Body of pancreas (tissue), 4 donors: ENCODE data around the gene NSFL1C. TPM values are rescaled to one million over a fixed set of nuclear protein-coding genes. Genes with fewer than 3 reads are reported as not detected.

Experiments used
- ATAC-seq: fragments of 150-250 bp; one replicate; pipeline ENCODE4 v1.9.1; 2016
- DNase-seq, 4 donors: peaks; one replicate each; pipeline ENCODE4 v3.0.0-alpha.2; 2019
- H3K27ac ChIP-seq, 4 donors: fragments of 200-600 bp; sonication (generic); 1 replicate in 3 of 4; 2 replicates in 1 of 4; pipeline versions ENCODE4 v1.5.1 to v1.6.1; 2016 to 2019; ENCODE audit warnings: mild to moderate bottlenecking in 1 of 4, mixed read lengths in 1 of 4, moderate library complexity in 1 of 4
- H3K27me3 ChIP-seq, 2 donors: fragments of 200-600 bp; sonication (generic); one replicate each; pipeline ENCODE4 v1.6.0; 2016; ENCODE audit warnings: mild to moderate bottlenecking in 1 of 2
- H3K36me3 ChIP-seq, 2 donors: fragments of 200-600 bp; sonication (generic); replicated peaks in 1 of 2; 2 replicates each; pipeline ENCODE4 v1.5.1; 2016; ENCODE audit warnings: low read depth in 2 of 2; ENCODE audit not compliant: insufficient read depth in 1 of 2
- H3K4me1 ChIP-seq: fragments of 200-600 bp; sonication (generic); one replicate; pipeline ENCODE4 v1.6.0; 2016
- H3K4me3 ChIP-seq, 2 donors: fragments of 200-600 bp; sonication (generic); 1 replicate in 1 of 2; 2 replicates in 1 of 2; pipeline ENCODE4 v1.5.1; 2016 to 2019
- H3K9me3 ChIP-seq, 3 donors: fragments of 200-600 bp; sonication (generic); 1 replicate in 2 of 3; 2 replicates in 1 of 3; pipeline ENCODE4 v1.5.1; 2016
- CTCF ChIP-seq, 7 experiments: fragments of 450-650 bp in 4 of 7; fragments of 200-600 bp in 3 of 7; sonication (generic) in 3 of 7; IDR thresholded peaks; one replicate each; pipeline ENCODE4 v1.5.1; 2016 to 2019; ENCODE audit warnings: antibody characterized with exemption in 7 of 7
- POLR2A ChIP-seq, 3 donors: fragments of 450-650 bp; IDR thresholded peaks; one replicate each; pipeline ENCODE4 v1.6.1; 2016; ENCODE audit warnings: antibody characterized with exemption in 3 of 3, mild to moderate bottlenecking in 2 of 3
- WGBS, 2 donors: methylation state at CpG; one replicate each; pipeline ENCODE4 v1.1.5; 2017; 5-methylcytosine and 5-hydroxymethylcytosine counted together
- intact Hi-C: fragments of 100-400 bp; cut with DNase I; formaldehyde crosslinking; loops from one replicate; pipeline ENCODE4 v1.15.1; 2023
- total RNA-seq, 2 donors: library from RNA; depleted of rRNA; stranded (reverse); fragments of >200 nt; gene quantifications; one replicate each; pipeline ENCODE4 v1.1.0, GENCODE V29; 2016

NSFL1C gene
- total RNA-seq, 2 donors from 2014 or later = 23.1 to 33.7 TPM

- DNase-seq (no peak), ATAC-seq (no peak)
- TF ChIP-seq CTCF (IDR thresholded peaks at IDR 0.05) = no peak
- no peak for TF ChIP-seq POLR2A (IDR thresholded peaks at IDR 0.05)
- WGBS, 2 donors = 46 to 48% methylated on average over 1 of the region's 1 CpG
- no peak overlapping the region for H3K27ac ChIP-seq
- H3K4me3 ChIP-seq = no peak overlapping the region
- H3K27me3 ChIP-seq = no peaks in the 10 kb centered on the region
- intact Hi-C loops = loop anchor here (10.0 kb wide), 1 partner anchor 69 kb away; the partner anchor contains the start of gene NSFL1C
- H3K4me1 ChIP-seq = peaks cover 17% of the 10 kb centered on the region
- no peaks in the 10 kb centered on the region for H3K36me3 ChIP-seq
- no peaks in the 10 kb centered on the region for H3K9me3 ChIP-seq
Measured at GRCh38 chr20:1396264-1396663, 70.4 kb downstream of the NSFL1C start.

GRCh38 chr20:1394686-1395085 is 72.0 kb downstream of the NSFL1C start:
- TF ChIP-seq POLR2A (IDR thresholded peaks at IDR 0.05) (no peak), CTCF (IDR thresholded peaks at IDR 0.05) (no peak)
- no peak for DNase-seq
- Histone ChIP-seq H3K9me3 (no peaks in the 10 kb centered on the region), H3K36me3 (no peaks in the 10 kb centered on the region), H3K4me1 (peaks cover 31% of the 10 kb centered on the region), H3K27me3 (no peaks in the 10 kb centered on the region), H3K4me3 (no peak overlapping the region), H3K27ac (no peak overlapping the region)
- WGBS, 2 donors = 58 to 66% methylated on average over 2 of the region's 2 CpGs
- ATAC-seq = no peak
- intact Hi-C loops = loop anchor here (10.0 kb wide), 1 partner anchor 70 kb away; the partner anchor contains the start of gene NSFL1C

GRCh38 chr20:1393507-1393882 is 73.2 kb downstream of the NSFL1C start:
- Histone ChIP-seq H3K36me3 (no peaks in the 10 kb centered on the region), H3K9me3 (no peaks in the 10 kb centered on the region), H3K4me3 (peak overlapping the region; percentile 35 to 73), H3K4me1 (peaks cover 40% of the 10 kb centered on the region), H3K27me3 (no peaks in the 10 kb centered on the region), H3K27ac (peak overlapping the region; percentile 53 to 82 (median 72))
- ATAC-seq (no peak), DNase-seq (no peak)
- 45 to 63% methylated on average over 7 of the region's 7 CpGs for WGBS, 2 donors
- intact Hi-C loops = loop anchor here (10.0 kb wide), 1 partner anchor 71 kb away; the partner anchor contains the start of gene NSFL1C
- TF ChIP-seq CTCF (IDR thresholded peaks at IDR 0.05) (no peak), POLR2A (IDR thresholded peaks at IDR 0.05) (no peak)

GRCh38 chr20:1392693-1393506 is 73.7 kb downstream of the NSFL1C start, which contains the start of gene FKBP1A:
Gene FKBP1A (minus strand): TSS chr20:1393054. CDS start chr20:1392998, 56 bp downstream.
- ATAC-seq (peak; percentile 97), DNase-seq (peak; percentile 92 to 96 (median 95))
- peak; percentile 69 to 89 (median 74) for TF ChIP-seq POLR2A (IDR thresholded peaks at IDR 0.05)
- TF ChIP-seq CTCF (IDR thresholded peaks at IDR 0.05) = peak in 4 of 7 experiments; percentile 16 to 46 (median 30)
- no peaks in the 10 kb centered on the region for H3K27me3 ChIP-seq
- H3K9me3 ChIP-seq = no peaks in the 10 kb centered on the region
- intact Hi-C loops = loop anchor here (10.0 kb wide), 1 partner anchor 72 kb away; the partner anchor contains the start of gene NSFL1C
- peaks cover 41% of the 10 kb centered on the region for H3K4me1 ChIP-seq
- H3K27ac ChIP-seq = peak within 1 kb of the TSS; percentile 53 to 82 (median 72)
- 1% methylated on average over 22 to 65 of the region's 79 CpGs for WGBS, 2 donors
- no peaks in the 10 kb centered on the region for H3K36me3 ChIP-seq
- peak within 1 kb of the TSS; percentile 73 to 79 for H3K4me3 ChIP-seq
